ENCODE results near the gene SEMA3G.

Gene SEMA3G

DNA sequence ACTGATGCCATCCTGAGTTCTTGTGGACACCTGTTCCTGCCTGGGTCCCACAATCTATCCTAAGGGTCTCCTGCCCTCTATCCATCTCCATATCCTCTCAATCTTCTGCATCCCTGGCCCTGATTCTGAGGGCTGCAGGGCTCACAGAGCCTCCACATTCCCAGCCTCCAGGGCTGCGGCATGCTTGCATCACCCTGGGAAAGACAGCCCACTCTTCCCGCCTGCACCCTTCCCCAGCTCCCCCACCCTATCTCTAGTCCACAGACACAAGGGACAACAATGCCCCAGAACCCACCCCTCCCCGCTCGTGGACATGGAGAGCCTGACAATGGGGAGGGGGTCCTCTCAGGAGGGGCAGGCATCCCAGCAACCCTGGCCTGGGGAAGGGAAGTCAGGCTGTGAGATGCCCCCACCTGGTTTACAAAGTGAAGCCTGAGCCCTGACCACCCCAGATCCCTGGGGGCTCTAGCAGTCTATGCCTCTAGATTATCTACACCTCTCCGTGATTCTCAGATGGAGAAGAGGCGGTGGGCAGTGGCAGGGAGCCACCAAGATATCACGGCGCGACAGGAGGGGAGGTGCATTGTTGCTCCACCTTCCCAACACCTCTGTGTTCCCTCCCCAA lies 10.3 kb downstream of the SEMA3G start:
- H3K9ac ChIP-seq (ENCODE audit: low read length) = no peak overlapping the region
- H3K4me3 ChIP-seq (ENCODE audit: low read depth, low read length) = no peak overlapping the region
- no peaks in the 10 kb centered on the region for H3K36me3 ChIP-seq (ENCODE audit: control insufficient read depth, insufficient read depth, low read length)
- H3K9me3 ChIP-seq (ENCODE audit: control insufficient read depth, insufficient read depth, low read depth, low read length) = no peaks in the 10 kb centered on the region
- peaks cover 3% of the 10 kb centered on the region; the same call in 1 of the 2 replicates for H3K4me1 ChIP-seq (ENCODE audit: control insufficient read depth, insufficient read depth, low read length)
- H3K27ac ChIP-seq (ENCODE audit: low read depth, low read length) = no peak overlapping the region
- H3K27me3 ChIP-seq (ENCODE audit: control insufficient read depth, insufficient read depth, low read length) = no peaks in the 10 kb centered on the region

DNA sequence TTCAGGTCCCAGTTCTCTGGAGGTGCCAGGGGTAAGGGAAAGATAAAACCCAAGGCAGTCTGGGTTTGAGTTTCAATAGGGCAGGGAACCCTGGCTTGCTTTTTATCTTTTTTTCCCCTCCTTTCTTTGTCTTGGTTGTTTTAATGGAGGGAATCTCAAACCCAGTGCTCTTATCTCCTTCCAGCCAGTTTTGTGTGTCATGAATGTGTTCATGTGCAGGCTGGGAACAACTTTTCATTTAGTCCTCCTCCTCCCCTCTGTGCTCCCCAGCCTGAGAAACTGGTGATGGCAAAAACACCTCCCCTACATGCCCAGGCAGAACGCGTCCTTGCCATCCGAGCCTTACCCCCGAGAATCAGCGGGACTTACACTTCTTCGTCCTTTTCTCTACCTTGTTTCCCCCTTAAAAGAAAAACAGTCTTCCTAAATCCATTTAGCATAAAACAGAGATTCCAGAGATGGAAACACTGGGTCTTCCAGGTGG lies 10.9 kb downstream of the SEMA3G start:
- no peak overlapping the region for H3K4me3 ChIP-seq (ENCODE audit: low read depth, low read length)
- no peaks in the 10 kb centered on the region for H3K36me3 ChIP-seq (ENCODE audit: control insufficient read depth, insufficient read depth, low read length)
- no peaks in the 10 kb centered on the region for H3K9me3 ChIP-seq (ENCODE audit: control insufficient read depth, insufficient read depth, low read depth, low read length)
- peaks cover 3% of the 10 kb centered on the region; the same call in 1 of the 2 replicates for H3K4me1 ChIP-seq (ENCODE audit: control insufficient read depth, insufficient read depth, low read length)
- no peak overlapping the region for H3K27ac ChIP-seq (ENCODE audit: low read depth, low read length)
- H3K9ac ChIP-seq (ENCODE audit: low read length) = no peak overlapping the region
- H3K27me3 ChIP-seq (ENCODE audit: control insufficient read depth, insufficient read depth, low read length) = no peaks in the 10 kb centered on the region

DNA sequence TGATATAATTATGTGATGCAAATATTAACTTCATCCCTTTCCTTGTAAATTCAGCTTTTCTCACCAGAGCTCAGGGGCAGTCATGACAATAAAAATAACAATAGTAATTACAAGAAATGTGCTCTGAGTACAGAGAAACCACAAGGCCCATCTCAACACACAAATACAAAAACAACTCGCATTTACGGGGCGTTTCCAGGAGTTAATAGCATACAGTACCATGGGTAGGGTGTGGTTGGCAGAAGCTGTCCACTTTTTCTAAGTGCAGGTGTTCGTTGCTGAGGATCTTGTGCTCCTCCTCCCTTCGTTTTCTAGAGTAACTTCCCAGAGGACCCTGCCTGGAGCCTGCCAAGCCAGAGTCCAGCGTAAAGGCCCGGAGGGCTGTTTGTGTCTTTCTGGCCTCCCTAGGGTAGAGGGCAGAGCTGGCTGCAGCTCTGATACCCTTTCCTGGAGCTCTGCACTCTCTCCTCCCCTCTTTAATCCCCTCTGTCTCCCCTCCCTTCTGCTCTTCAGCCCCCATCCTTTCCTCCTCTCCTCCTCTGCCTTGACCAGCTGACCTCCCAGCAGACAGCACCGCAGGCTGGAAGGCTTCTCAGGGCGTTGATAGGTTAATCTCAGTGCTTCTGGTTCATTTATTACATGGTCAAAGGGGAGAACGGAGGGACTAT lies 11.4 kb downstream of the SEMA3G start:
- Histone ChIP-seq H3K4me1 (ENCODE audit: control insufficient read depth, insufficient read depth, low read length) (peaks cover 3% of the 10 kb centered on the region; the same call in 1 of the 2 replicates), H3K9ac (ENCODE audit: low read length) (no peak overlapping the region), H3K4me3 (ENCODE audit: low read depth, low read length) (no peak overlapping the region)

DNA sequence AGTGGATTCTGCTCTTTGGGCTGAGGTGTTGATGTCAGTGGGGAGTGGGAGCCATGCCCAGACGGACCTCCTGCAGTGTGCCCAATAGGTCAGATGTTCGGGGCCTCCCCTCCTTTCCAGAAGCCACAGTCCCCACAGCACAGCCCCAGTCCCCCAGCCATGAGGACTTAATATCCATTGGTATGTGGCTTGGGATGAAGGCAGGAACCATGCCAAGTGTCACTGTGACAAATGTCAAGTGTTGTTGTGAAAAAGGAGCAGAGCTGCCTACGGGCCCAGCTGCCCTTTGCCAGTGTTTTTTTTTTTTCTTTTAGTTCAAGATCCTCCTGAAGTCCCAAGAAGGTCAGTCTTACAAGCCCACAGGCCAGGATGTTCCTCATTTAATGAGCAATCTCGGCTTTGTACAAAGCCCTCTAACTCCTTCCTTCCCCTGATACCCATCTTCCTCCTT lies 12.2 kb downstream of the SEMA3G start:
- Histone ChIP-seq H3K4me3 (ENCODE audit: low read depth, low read length) (no peak overlapping the region), H3K9ac (ENCODE audit: low read length) (no peak overlapping the region), H3K36me3 (ENCODE audit: control insufficient read depth, insufficient read depth, low read length) (no peaks in the 10 kb centered on the region), H3K9me3 (ENCODE audit: control insufficient read depth, insufficient read depth, low read depth, low read length) (no peaks in the 10 kb centered on the region), H3K27me3 (ENCODE audit: control insufficient read depth, insufficient read depth, low read length) (no peaks in the 10 kb centered on the region), H3K27ac (ENCODE audit: low read depth, low read length) (no peak overlapping the region), H3K4me1 (ENCODE audit: control insufficient read depth, insufficient read depth, low read length) (peaks cover 3% of the 10 kb centered on the region; the same call in 1 of the 2 replicates)

More for the DNA sequence above, 11.4 kb downstream of the SEMA3G start:
- H3K27me3 ChIP-seq (ENCODE audit: control insufficient read depth, insufficient read depth, low read length) = no peaks in the 10 kb centered on the region
- no peaks in the 10 kb centered on the region for H3K36me3 ChIP-seq (ENCODE audit: control insufficient read depth, insufficient read depth, low read length)
- no peaks in the 10 kb centered on the region for H3K9me3 ChIP-seq (ENCODE audit: control insufficient read depth, insufficient read depth, low read depth, low read length)
- no peak overlapping the region for H3K27ac ChIP-seq (ENCODE audit: low read depth, low read length)

DNA sequence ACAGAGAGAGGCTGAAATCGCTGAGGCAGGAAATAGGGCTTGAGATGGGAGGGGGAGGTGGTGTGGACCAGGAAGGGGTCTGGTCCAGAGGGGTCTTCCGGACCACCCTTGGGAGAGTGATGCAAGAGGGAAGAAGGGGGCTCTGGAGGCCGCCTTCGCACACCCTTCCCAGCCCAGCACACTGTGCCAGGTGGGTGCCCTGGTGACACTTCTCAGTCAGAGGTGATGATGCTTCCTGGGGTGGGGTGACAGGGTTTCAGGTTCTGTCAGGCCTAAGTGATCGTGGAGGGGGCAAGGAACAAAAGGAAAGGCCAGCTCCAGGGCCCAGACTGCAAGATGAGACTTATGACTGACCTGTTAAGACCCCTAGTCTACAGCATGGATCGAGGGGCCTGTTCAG lies 12.7 kb downstream of the SEMA3G start:
- Histone ChIP-seq H3K4me3 (ENCODE audit: low read depth, low read length) (no peak overlapping the region), H3K27me3 (ENCODE audit: control insufficient read depth, insufficient read depth, low read length) (no peaks in the 10 kb centered on the region), H3K9me3 (ENCODE audit: control insufficient read depth, insufficient read depth, low read depth, low read length) (no peaks in the 10 kb centered on the region), H3K9ac (ENCODE audit: low read length) (no peak overlapping the region), H3K4me1 (ENCODE audit: control insufficient read depth, insufficient read depth, low read length) (peaks cover 3% of the 10 kb centered on the region; the same call in 1 of the 2 replicates), H3K36me3 (ENCODE audit: control insufficient read depth, insufficient read depth, low read length) (no peaks in the 10 kb centered on the region), H3K27ac (ENCODE audit: low read depth, low read length) (no peak overlapping the region)

DNA sequence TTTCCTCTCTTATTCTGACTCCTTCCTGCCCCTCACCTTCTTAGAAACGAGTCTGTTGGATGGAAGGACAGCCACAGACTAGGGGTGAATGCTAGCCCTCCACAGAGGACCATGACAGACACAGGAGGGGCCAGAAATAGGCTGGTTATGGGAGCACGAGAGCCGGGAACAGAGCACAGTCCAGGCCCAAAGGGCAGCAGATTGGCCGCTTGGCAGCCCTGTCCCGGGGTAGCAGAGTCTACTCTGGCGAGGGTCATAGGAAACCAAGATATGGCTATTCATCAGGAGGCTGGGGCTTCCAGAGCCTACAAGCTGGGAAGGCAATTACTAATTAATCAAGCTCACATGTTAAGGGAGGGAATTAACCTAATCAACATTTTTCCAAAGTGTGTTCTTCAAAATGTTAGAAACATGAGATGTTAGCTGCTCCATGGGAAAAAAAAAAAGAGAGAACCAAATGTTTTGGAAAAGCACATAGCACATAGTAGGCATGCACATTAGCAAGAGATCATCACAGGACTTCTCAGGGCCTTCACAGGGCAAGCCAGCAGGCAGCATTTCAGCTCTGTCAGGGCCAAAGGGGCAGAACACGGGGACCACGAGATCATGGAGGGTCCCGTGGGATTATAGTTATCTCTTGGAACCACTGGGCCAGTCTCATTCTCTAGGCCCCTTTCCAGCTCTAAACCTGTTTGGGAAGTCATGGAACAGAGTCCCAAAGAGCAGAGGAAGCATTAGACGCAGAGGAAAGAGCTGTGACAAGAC lies 13.3 kb downstream of the SEMA3G start:
- no peak overlapping the region for H3K9ac ChIP-seq (ENCODE audit: low read length)
- H3K4me3 ChIP-seq (ENCODE audit: low read depth, low read length) = no peak overlapping the region
- H3K9me3 ChIP-seq (ENCODE audit: control insufficient read depth, insufficient read depth, low read depth, low read length) = no peaks in the 10 kb centered on the region
- no peak overlapping the region for H3K27ac ChIP-seq (ENCODE audit: low read depth, low read length)
- no peaks in the 10 kb centered on the region for H3K4me1 ChIP-seq (ENCODE audit: control insufficient read depth, insufficient read depth, low read length)
- H3K27me3 ChIP-seq (ENCODE audit: control insufficient read depth, insufficient read depth, low read length) = no peaks in the 10 kb centered on the region
- H3K36me3 ChIP-seq (ENCODE audit: control insufficient read depth, insufficient read depth, low read length) = no peaks in the 10 kb centered on the region

DNA sequence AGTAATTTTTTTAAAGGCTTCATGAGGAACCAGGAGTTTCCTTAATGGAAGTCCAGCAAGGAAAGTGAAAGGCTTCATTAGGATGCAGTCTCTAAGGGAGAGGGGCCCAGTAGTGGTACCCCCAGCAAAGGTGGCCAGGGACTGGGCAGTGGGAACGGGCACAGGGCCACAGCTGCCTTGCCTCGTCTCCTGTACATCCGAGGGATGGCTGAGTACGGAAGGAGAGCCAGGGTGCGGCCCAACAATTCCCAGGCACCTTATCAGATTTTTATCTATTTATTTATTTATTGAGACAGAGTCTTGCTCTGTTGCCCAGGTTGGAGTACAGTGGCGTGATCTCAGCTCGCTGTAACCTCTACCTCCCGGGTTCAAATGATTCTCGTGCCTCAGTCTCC lies 14.5 kb downstream of the SEMA3G start:
- Histone ChIP-seq H3K4me1 (ENCODE audit: control insufficient read depth, insufficient read depth, low read length) (no peaks in the 10 kb centered on the region), H3K27ac (ENCODE audit: low read depth, low read length) (no peak overlapping the region), H3K4me3 (ENCODE audit: low read depth, low read length) (no peak overlapping the region), H3K27me3 (ENCODE audit: control insufficient read depth, insufficient read depth, low read length) (no peaks in the 10 kb centered on the region), H3K9ac (ENCODE audit: low read length) (no peak overlapping the region), H3K9me3 (ENCODE audit: control insufficient read depth, insufficient read depth, low read depth, low read length) (no peaks in the 10 kb centered on the region), H3K36me3 (ENCODE audit: control insufficient read depth, insufficient read depth, low read length) (no peaks in the 10 kb centered on the region)

DNA sequence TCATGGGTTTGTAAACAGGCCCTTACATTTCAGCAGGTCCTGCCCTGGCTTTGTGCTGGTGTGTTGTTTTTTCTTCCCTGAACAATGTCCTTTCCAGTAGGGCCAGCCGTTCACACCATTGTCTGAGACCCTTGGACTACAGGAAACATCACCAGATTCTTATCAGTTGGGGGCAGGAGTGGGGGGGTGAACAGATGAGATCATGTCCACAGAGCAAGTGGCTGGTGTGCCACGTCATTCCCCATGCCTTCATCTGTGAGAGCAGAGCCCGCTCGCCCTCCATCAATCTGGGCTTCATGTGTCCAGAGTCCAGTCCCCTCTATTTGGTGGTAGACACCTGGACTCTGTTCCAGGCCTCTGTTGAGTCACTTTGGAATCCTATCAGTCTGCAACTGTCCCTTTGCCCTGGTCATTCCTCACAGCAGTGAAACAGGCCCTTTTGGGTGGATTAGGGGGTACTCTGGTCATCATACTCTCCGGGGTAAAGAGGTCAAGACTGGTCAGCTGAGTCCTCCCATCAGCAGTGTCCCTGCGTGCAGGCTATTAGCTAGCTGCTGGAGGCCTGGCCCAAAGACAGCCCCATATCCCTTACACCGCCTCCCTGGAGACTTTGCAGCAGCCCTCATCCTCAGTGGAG lies 15.0 kb downstream of the SEMA3G start:
- Histone ChIP-seq H3K4me3 (ENCODE audit: low read depth, low read length) (no peak overlapping the region), H3K27me3 (ENCODE audit: control insufficient read depth, insufficient read depth, low read length) (no peaks in the 10 kb centered on the region), H3K36me3 (ENCODE audit: control insufficient read depth, insufficient read depth, low read length) (no peaks in the 10 kb centered on the region), H3K9me3 (ENCODE audit: control insufficient read depth, insufficient read depth, low read depth, low read length) (no peaks in the 10 kb centered on the region), H3K27ac (ENCODE audit: low read depth, low read length) (no peak overlapping the region), H3K4me1 (ENCODE audit: control insufficient read depth, insufficient read depth, low read length) (no peaks in the 10 kb centered on the region), H3K9ac (ENCODE audit: low read length) (no peak overlapping the region)

DNA sequence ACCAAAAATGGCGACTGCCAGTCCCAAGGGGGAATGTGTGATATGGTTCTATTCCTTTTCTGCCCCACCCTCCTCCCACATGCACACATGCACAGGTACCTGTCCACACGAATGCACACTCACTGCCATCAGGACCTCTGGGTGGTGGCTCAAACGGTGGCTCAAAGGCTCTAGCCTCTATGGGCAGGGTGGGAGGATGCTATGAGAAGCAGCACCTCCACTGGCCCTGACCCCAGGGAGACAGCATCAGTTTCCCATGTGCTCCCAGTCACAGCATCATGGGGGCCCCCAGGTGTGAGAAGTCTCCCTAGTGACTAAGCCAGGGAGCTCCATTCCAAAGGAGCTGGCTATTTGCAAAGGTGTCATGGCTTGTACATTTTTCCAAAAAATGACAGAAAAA lies 15.9 kb downstream of the SEMA3G start:
- H3K4me1 ChIP-seq (ENCODE audit: control insufficient read depth, insufficient read depth, low read length) = no peaks in the 10 kb centered on the region
- no peak overlapping the region for H3K4me3 ChIP-seq (ENCODE audit: low read depth, low read length)
- no peak overlapping the region for H3K9ac ChIP-seq (ENCODE audit: low read length)
- no peaks in the 10 kb centered on the region for H3K27me3 ChIP-seq (ENCODE audit: control insufficient read depth, insufficient read depth, low read length)
- no peaks in the 10 kb centered on the region for H3K36me3 ChIP-seq (ENCODE audit: control insufficient read depth, insufficient read depth, low read length)
- H3K9me3 ChIP-seq (ENCODE audit: control insufficient read depth, insufficient read depth, low read depth, low read length) = no peaks in the 10 kb centered on the region
- no peak overlapping the region for H3K27ac ChIP-seq (ENCODE audit: low read depth, low read length)

DNA sequence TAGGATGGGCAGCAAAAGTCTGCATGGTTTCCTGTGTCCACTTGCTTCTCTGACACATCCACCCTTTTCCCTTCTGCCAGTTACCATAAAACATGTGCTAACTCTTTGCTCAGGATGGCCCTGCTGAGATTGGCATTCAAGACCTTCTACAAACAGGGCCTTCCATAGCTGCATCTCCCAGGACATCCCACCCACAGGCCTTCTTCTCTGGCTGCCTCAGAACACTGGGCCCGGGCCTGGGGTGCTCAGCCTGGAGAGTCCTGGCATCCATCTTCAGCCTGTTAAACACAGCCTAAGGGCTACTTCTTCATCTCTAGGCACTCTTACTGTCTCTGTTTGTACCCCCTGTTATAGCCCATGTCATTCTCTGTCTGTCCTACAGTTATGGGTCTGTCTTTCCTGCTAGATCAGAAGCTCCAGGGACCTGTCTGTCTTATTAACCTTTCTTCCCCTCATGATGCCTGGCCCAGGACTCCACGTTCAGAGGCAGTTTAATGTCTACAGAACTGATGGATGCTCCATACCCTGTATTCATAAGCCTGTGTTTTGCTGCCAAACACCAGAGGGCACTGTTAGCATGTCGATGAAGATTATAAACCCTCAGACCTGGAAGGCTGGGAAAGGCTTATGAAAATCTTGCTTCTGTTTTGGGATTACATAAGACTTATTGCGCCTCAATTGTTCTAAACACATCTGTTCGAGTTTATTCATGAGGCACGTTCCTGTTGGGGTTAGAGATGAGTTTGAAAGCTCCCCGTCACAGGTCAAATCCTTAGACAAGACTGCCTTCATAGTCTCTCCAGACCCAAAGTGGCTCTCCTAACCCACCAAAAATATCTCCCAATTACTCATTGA lies 16.5 kb downstream of the SEMA3G start:
- no peaks in the 10 kb centered on the region for H3K9me3 ChIP-seq (ENCODE audit: control insufficient read depth, insufficient read depth, low read depth, low read length)
- H3K4me3 ChIP-seq (ENCODE audit: low read depth, low read length) = no peak overlapping the region
- no peaks in the 10 kb centered on the region for H3K27me3 ChIP-seq (ENCODE audit: control insufficient read depth, insufficient read depth, low read length)
- no peaks in the 10 kb centered on the region for H3K4me1 ChIP-seq (ENCODE audit: control insufficient read depth, insufficient read depth, low read length)
- no peak overlapping the region for H3K9ac ChIP-seq (ENCODE audit: low read length)
- H3K36me3 ChIP-seq (ENCODE audit: control insufficient read depth, insufficient read depth, low read length) = no peaks in the 10 kb centered on the region
- H3K27ac ChIP-seq (ENCODE audit: low read depth, low read length) = no peak overlapping the region
